ES-I3 (cell line): ENCODE results near the gene RIMBP2.

Experiments
- H3K36me3 ChIP-seq: 2 replicates; pipeline ENCODE4 v1.6.1; 2013; ENCODE audit warnings: mild to moderate bottlenecking, low read length, control low read depth, moderate library complexity; ENCODE audit not compliant: insufficient read depth
- H3K4me1 ChIP-seq: 2 replicates; pipeline ENCODE4 v1.6.1; 2013; ENCODE audit warnings: mild to moderate bottlenecking, control low read depth, low read length; ENCODE audit not compliant: insufficient read depth
- H3K9ac ChIP-seq: 2 replicates; pipeline ENCODE4 v1.6.1; 2013; ENCODE audit warnings: low read depth, mild to moderate bottlenecking, low read length, moderate library complexity
- H3K9me3 ChIP-seq: 2 replicates; pipeline ENCODE4 v1.6.1; 2013; ENCODE audit warnings: mild to moderate bottlenecking, low read length, moderate library complexity; ENCODE audit not compliant: control insufficient read depth, insufficient read depth

RIMBP2 gene

DNA sequence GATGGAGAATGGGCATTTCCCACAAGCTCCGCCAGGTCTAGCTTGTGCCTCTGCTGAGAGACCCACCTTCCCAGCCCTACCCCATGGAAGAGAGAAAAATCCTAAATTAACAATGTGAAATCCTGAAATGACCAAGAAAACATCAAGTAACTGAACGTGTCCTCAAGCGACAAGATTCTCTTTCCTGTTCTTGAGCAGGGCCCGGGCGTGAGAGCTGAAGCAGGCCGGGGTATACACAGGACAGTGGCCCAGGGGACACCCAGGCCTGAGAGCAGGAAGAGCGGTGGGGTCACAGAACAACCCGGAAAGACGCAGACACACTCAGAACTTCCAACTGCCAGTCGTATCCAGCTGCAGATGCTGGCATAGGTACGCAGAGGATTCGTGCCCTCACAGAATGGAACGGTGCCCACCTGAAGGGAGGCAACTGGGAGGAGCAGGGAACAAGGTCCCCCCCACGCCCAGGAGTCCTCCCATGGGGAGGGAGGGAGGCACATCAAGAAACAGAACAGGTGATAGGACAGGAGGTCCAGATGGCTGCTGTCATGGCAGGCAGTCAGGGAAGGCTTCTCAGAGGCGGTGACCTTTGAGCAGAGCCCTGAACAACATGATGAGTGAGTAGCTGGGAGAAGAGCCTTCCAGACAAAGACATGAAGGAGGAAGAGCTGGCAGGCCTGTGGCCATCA is 9.1 kb downstream of the RIMBP2 start:
- H3K4me1 ChIP-seq = no peaks in the 10 kb centered on the region; the same call in 1 of the 2 replicates
- H3K9ac ChIP-seq = no peak overlapping the region
- no peaks in the 10 kb centered on the region for H3K9me3 ChIP-seq
- H3K36me3 ChIP-seq = no peaks in the 10 kb centered on the region

DNA sequence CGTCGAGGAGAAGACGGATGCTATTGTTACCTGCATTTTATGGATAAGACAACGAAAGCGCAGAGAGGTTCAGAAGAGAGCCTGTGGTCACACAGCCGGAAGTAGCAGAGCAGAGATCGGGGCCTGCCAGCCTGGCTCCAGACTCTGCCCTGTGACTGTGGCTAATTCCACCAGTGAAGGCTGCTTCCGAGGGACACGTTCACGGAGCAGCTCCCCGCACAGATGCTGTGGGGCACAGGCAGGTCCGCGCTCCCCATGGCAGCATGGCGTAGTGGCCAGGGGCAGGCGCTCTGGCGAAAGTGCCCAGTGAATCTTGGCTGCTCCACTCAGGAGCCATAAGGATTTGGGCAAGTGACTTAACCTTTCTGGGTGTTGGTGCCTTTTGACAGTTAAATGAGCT is 9.8 kb downstream of the RIMBP2 start:
- Histone ChIP-seq H3K9ac (no peak overlapping the region), H3K4me1 (no peaks in the 10 kb centered on the region; the same call in 1 of the 2 replicates), H3K9me3 (no peaks in the 10 kb centered on the region), H3K36me3 (no peaks in the 10 kb centered on the region)

- Histone ChIP-seq H3K9ac (no peak overlapping the region), H3K9me3 (no peaks in the 10 kb centered on the region)
These were observed 10.8 kb downstream of the RIMBP2 start for GRCh38 chr12:130705178-130705822.

GRCh38 chr12:130704606-130705005 is 11.5 kb downstream of the RIMBP2 start:
- no peaks in the 10 kb centered on the region for H3K9me3 ChIP-seq
- no peaks in the 10 kb centered on the region; the same call in 1 of the 2 replicates for H3K4me1 ChIP-seq
- H3K36me3 ChIP-seq = no peaks in the 10 kb centered on the region
- no peak overlapping the region for H3K9ac ChIP-seq

More at GRCh38 chr12:130705178-130705822, 10.8 kb downstream of the RIMBP2 start:
- Histone ChIP-seq H3K4me1 (no peaks in the 10 kb centered on the region; the same call in 1 of the 2 replicates), H3K36me3 (no peaks in the 10 kb centered on the region)

DNA sequence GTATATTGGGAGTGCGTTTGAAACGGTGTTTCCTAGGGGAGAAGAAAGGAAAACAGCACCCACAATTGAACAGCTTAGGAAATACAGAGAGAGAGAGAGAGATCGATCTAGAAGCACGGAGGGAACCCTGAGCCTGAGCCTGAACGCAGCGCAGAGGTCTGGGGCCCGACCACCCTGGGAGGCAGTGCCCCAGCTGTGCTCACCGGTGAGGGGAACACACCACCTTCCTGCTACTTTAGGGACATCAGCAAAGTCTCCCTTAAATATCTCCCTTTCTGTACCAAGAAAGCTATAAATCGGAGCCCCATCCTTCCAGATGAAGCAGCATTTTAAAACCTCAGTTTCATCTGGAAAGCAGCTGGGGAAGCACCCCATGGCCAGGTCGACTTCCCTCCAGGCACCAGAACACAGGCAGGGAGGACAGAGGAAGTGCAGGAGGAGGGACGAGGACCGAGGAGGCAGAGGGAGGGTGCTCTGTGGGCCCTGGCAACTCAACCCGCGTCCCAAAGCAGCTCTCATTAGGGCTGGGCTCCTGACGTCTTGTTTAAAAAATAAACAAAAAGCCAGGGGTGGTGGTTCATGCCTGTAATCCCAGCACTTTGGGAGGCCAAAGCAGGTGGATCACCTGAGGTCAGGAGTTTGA is 12.2 kb downstream of the RIMBP2 start:
- Histone ChIP-seq H3K9ac (no peak overlapping the region), H3K9me3 (no peaks in the 10 kb centered on the region), H3K36me3 (no peaks in the 10 kb centered on the region), H3K4me1 (no peaks in the 10 kb centered on the region)

DNA sequence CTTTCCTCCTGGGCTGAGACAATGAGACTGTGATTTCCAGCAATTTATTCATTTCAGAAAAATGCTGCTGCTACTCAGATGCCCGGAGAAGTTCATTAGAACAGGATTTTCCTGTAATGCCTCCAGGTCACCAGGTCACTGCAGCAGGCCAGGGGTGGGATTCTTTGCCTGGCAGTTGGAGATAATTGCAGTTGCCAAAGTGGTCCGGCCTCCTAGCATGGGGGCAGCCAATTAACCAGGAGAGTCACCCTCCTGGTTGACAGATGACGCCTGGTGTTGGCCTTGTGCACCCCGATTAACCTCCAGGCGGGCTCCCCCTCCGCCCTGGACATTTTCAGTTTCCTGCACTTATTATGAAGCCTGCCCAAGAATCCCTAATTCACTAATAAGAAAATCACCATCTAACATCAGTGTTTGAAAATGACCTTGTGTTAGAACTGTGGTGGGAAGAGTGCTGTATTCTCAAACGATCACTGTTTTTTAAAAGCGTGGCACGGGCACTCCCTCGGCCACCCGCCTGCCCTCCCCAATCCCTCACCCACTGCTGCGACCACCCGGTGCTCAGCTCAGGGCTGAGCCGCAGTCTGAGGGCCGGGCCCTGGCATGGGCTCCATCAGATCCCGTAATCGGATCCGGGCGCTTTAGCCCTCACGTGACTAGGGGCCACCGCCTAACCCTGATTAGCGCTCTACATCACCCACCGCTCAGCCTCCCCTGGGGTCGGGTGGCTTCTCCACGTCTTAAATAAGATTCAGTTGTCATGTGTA is 12.9 kb downstream of the RIMBP2 start:
- Histone ChIP-seq H3K9ac (no peak overlapping the region), H3K4me1 (no peaks in the 10 kb centered on the region), H3K9me3 (no peaks in the 10 kb centered on the region), H3K36me3 (no peaks in the 10 kb centered on the region)

GRCh38 chr12:130701402-130701744 is 14.7 kb downstream of the RIMBP2 start:
- H3K4me1 ChIP-seq = no peaks in the 10 kb centered on the region
- no peaks in the 10 kb centered on the region for H3K36me3 ChIP-seq
- H3K9ac ChIP-seq = no peak overlapping the region
- H3K9me3 ChIP-seq = no peaks in the 10 kb centered on the region

DNA sequence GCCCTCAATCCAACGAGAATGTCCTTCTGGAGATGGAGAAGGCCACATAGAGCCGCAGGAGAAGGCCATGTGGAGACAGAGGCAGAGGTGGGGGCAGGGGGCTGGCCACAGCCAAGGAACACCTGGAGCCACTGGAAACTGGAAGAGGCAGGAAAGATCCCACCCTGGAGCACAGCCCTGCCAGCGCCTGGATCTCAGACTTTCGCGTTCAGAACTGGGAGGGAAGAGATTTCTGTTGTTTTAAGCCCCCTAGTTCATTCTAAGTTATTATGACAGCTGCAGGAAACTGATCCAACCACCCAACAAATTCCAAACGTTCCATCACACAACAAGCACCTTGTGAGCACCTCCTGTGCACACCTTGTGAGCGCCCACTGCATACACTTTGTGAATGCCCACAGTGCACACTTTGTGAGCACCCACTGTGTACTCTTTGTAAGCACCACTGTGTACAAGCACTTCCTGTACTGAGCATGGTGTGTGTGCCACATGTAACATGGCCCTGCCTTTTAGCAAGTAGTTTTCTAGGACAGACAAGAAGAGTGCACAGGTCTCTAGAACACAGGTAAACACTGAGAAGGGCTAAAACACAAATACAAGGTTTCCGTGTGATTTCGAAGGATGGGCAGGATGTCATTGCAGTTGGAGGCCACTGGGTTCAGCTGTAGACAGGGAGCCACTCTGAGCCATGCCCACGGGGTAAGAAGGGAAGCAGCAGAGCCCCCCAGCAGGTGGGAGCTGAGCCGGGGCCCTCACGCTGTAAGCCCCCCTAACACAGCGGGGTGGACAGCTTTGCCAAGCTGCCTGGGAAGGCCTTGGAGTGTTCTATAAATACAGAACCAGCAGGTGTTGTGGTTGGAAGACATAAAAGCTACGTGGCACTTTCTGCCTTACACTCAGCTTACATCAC is 15.4 kb downstream of the RIMBP2 start:
- H3K36me3 ChIP-seq = no peaks in the 10 kb centered on the region
- no peaks in the 10 kb centered on the region for H3K9me3 ChIP-seq
- no peak overlapping the region for H3K9ac ChIP-seq
- H3K4me1 ChIP-seq = no peaks in the 10 kb centered on the region

DNA sequence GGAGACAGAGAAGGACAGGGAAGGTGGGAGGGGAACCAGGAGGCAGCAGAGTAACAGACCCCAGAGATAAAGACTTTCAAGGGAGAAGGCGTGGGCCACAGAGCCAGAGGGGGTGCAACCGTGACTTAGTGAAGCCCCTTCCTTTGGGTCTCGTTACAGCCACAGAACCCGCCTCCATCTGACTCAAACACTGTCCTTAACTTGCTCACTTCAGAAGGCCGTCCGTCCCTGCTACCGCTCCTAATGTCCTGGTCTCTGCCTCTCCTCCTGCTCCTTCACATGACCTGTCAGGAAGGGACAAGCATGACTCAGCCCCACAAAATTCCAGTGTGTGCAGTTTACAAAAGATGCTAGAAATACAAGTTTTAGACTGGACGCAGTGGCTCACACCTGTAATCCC is 18.0 kb downstream of the RIMBP2 start:
- Histone ChIP-seq H3K36me3 (no peaks in the 10 kb centered on the region), H3K9me3 (no peaks in the 10 kb centered on the region), H3K9ac (no peak overlapping the region), H3K4me1 (no peaks in the 10 kb centered on the region)

DNA sequence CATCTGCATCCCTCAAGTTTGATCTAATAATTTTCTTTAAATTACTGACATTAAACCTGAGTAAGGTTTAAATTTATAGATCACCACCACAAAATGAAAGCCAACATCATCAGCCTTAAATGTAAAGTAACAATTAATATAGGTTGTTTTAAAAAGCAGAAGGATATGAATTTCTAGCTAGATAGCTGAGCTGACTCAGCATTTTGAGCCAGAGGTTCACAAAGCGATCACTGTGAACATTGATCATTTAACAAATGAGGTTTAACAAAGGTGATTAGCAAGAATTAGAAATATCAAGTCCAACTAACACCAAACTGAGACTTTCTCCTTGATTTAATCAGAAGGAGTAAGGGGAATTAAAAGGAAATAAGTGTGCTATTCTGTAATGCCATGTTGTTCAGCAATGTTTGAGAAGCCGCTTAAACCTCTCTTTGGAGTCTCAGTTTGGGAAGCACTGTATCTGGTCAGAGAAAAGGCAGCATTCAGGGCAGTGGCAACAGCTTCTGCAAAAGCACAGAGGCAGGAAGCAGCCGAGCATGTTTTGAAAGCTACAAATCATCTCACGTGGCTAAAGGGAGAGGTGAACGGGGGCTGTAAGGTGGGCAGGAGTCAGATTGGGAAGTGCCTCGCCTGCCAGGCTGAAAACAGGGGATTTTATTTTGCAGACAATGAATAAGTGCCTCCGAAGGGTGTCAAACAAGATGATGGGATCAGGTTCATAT is 19.6 kb downstream of the RIMBP2 start:
- H3K9ac ChIP-seq = no peak overlapping the region
- H3K4me1 ChIP-seq = no peaks in the 10 kb centered on the region
- no peaks in the 10 kb centered on the region for H3K9me3 ChIP-seq
- no peaks in the 10 kb centered on the region for H3K36me3 ChIP-seq

GRCh38 chr12:130695061-130695460 is 21.0 kb downstream of the RIMBP2 start:
- H3K4me1 ChIP-seq = no peaks in the 10 kb centered on the region
- H3K9ac ChIP-seq = no peak overlapping the region
- no peaks in the 10 kb centered on the region for H3K36me3 ChIP-seq
- H3K9me3 ChIP-seq = no peaks in the 10 kb centered on the region

- H3K9me3 ChIP-seq = no peaks in the 10 kb centered on the region
- no peaks in the 10 kb centered on the region for H3K36me3 ChIP-seq
- no peaks in the 10 kb centered on the region for H3K4me1 ChIP-seq
- no peak overlapping the region for H3K9ac ChIP-seq
These were observed 26.4 kb downstream of the RIMBP2 start for GRCh38 chr12:130689408-130690405.
